IMR-90 (cell line): ENCODE results near the gene SEZ6L2. TPM values are rescaled to one million over a fixed set of nuclear protein-coding genes. Genes with fewer than 3 reads are reported as not detected.

ENCODE experiments used
- ATAC-seq: fragments of 200-7000 bp; cut with Tn5 transposase; 2 replicates; pipeline ENCODE4 v1.9.1; 2020; ENCODE audit warnings: low read depth, mild to moderate bottlenecking, moderate library complexity
- BruUV-seq: library from RNA; stranded (reverse); fragments of 400-500 nt; replicated peaks from 2 replicates; lab custom pipeline; 2021; lab: Mats Ljungman, UMichigan
- CTCF ChIA-PET: fragments of 300-600 bp; formaldehyde crosslinking; extraction: SDS; loops from one replicate; lab custom pipeline; 2021; ENCODE audit warnings: antibody characterized with exemption; lab: Yijun Ruan, JAX
- POLR2A ChIA-PET: fragments of 300-600 bp; sonication (Branson Sonifier 250); formaldehyde crosslinking; loops from one replicate; lab custom pipeline; 2022; ENCODE audit warnings: antibody characterized with exemption; ENCODE audit not compliant: unreplicated experiment; lab: Charles Lee
- DNase-seq: peaks from one replicate; pipeline ENCODE4 v3.0.0; 2013
- H2AFZ ChIP-seq: replicated peaks from 2 replicates; pipeline ENCODE3; 2013; ENCODE audit warnings: low read length, mild to moderate bottlenecking; ENCODE audit not compliant: poor library complexity
- H2AK5ac ChIP-seq: 2 replicates; pipeline ENCODE4 v1.6.1; 2013; ENCODE audit warnings: low read depth, low read length, inconsistent platforms
- H2AK9ac ChIP-seq: replicated peaks from 2 replicates; pipeline ENCODE3; 2013; ENCODE audit warnings: mild to moderate bottlenecking, low read depth, low read length, moderate library complexity; ENCODE audit not compliant: poor library complexity
- H2BK120ac ChIP-seq: 2 replicates; pipeline ENCODE4 v1.6.1; 2013; ENCODE audit warnings: low read depth, low read length, inconsistent platforms
- H2BK15ac ChIP-seq: 3 replicates; pipeline ENCODE4 v1.6.1; 2013; ENCODE audit warnings: low read depth, low read length, inconsistent platforms
- H2BK20ac ChIP-seq: 2 replicates; pipeline ENCODE4 v1.6.1; 2013; ENCODE audit warnings: low read depth, mild to moderate bottlenecking, inconsistent platforms, low read length, moderate library complexity
- H2BK5ac ChIP-seq: 2 replicates; pipeline ENCODE4 v1.6.1; 2013; ENCODE audit warnings: mild to moderate bottlenecking, low read depth, low read length, inconsistent platforms; ENCODE audit not compliant: poor library complexity, severe bottlenecking
- H3K14ac ChIP-seq: replicated peaks from 2 replicates; pipeline ENCODE4 v1.6.1; 2013; ENCODE audit warnings: low read depth, low read length, inconsistent platforms
- H3K18ac ChIP-seq: 2 replicates; pipeline ENCODE4 v1.6.1; 2013; ENCODE audit warnings: low read depth, low read length, control low read depth
- H3K23ac ChIP-seq: 2 replicates; pipeline ENCODE4 v1.6.1; 2013; ENCODE audit warnings: low read depth, low read length, inconsistent platforms
- H3K27ac ChIP-seq: 2 replicates; pipeline ENCODE4 v1.5.1; 2013; ENCODE audit warnings: mild to moderate bottlenecking, control low read depth, low read length; ENCODE audit not compliant: insufficient read depth
- H3K27me3 ChIP-seq: 2 replicates; pipeline ENCODE4 v1.6.1; 2013; ENCODE audit warnings: low read length; ENCODE audit not compliant: control insufficient read depth, insufficient read depth
- H3K36me3 ChIP-seq: 2 replicates; pipeline ENCODE4 v1.6.1; 2013; ENCODE audit warnings: low read length, mixed read lengths; ENCODE audit not compliant: control insufficient read depth, insufficient read depth
- H3K4ac ChIP-seq: 2 replicates; pipeline ENCODE4 v1.6.1; 2013; ENCODE audit warnings: low read depth, low read length, inconsistent platforms
- H3K4me1 ChIP-seq: 2 replicates; pipeline ENCODE4 v1.6.1; 2013; ENCODE audit warnings: low read length, mixed read lengths; ENCODE audit not compliant: control insufficient read depth, insufficient read depth
- H3K4me2 ChIP-seq: 2 replicates; pipeline ENCODE4 v1.6.1; 2013; ENCODE audit warnings: low read depth, mild to moderate bottlenecking, control low read depth, low read length, moderate library complexity
- H3K4me3 ChIP-seq: 2 replicates; pipeline ENCODE4 v1.5.1; 2013; ENCODE audit warnings: low read depth, mild to moderate bottlenecking, control low read depth, low read length, moderate library complexity; ENCODE audit not compliant: insufficient read depth
- H3K56ac ChIP-seq: 2 replicates; pipeline ENCODE4 v1.6.1; 2013; ENCODE audit warnings: low read length, inconsistent platforms; ENCODE audit not compliant: insufficient read depth; ENCODE audit errors: extremely low read depth
- H3K79me1 ChIP-seq, 2 experiments: 2 replicates each; pipeline ENCODE4 v1.6.1; 2013; ENCODE audit warnings: low read length in 2 of 2, inconsistent platforms in 1 of 2, low read depth in 1 of 2
- H3K9ac ChIP-seq: 2 replicates; pipeline ENCODE4 v1.6.1; 2013; ENCODE audit warnings: low read depth, low read length, control low read depth
- H3K9me1 ChIP-seq: 2 replicates; pipeline ENCODE4 v1.6.1; 2013; ENCODE audit warnings: low read length, inconsistent platforms; ENCODE audit not compliant: insufficient read depth
- H3K9me3 ChIP-seq: 2 replicates; pipeline ENCODE4 v1.6.1; 2013; ENCODE audit warnings: low read length; ENCODE audit not compliant: control insufficient read depth, insufficient read depth
- H4K20me1 ChIP-seq: 2 replicates; pipeline ENCODE4 v1.6.1; 2013; ENCODE audit warnings: low read length, inconsistent platforms; ENCODE audit not compliant: insufficient read depth
- H4K5ac ChIP-seq: 2 replicates; pipeline ENCODE4 v1.6.1; 2013; ENCODE audit warnings: mild to moderate bottlenecking, low read depth, low read length, control low read depth
- H4K8ac ChIP-seq, 2 experiments: 2 replicates each; pipeline ENCODE4 v1.6.1; 2013; ENCODE audit warnings: low read depth in 2 of 2, low read length in 2 of 2, control low read depth in 1 of 2, inconsistent platforms in 1 of 2
- H4K91ac ChIP-seq: 2 replicates; pipeline ENCODE4 v1.6.1; 2013; ENCODE audit warnings: low read depth, low read length, inconsistent platforms; ENCODE audit not compliant: insufficient read depth
- CEBPB ChIP-seq: IDR thresholded peaks from 2 replicates; pipeline ENCODE4 v1.6.1; 2012; ENCODE audit warnings: low read depth, low read length, improper control_type of control experiment
- CTCF ChIP-seq: conservative IDR thresholded peaks from 2 replicates; pipeline ENCODE4 v1.5.1; 2012; ENCODE audit warnings: mild to moderate bottlenecking, low read depth, low read length, improper control_type of control experiment
- FOS ChIP-seq: fragments of 150-350 bp; IDR thresholded peaks from 2 replicates; pipeline ENCODE4 v1.6.1; 2016; ENCODE audit warnings: low read depth, low read length
- MAFK ChIP-seq: IDR thresholded peaks from 2 replicates; pipeline ENCODE4 v1.6.1; 2012; ENCODE audit warnings: low read depth, low read length, improper control_type of control experiment
- MAZ ChIP-seq: IDR thresholded peaks from 2 replicates; pipeline ENCODE4 v1.6.1; 2012; ENCODE audit warnings: low read depth, mild to moderate bottlenecking, low read length, improper control_type of control experiment, moderate library complexity, borderline replicate concordance
- RAD21 ChIP-seq: IDR thresholded peaks from 2 replicates; pipeline ENCODE4 v1.6.1; 2012; ENCODE audit warnings: low read length, improper control_type of control experiment
- RCOR1 ChIP-seq: IDR thresholded peaks from 2 replicates; pipeline ENCODE4 v1.6.1; 2012; ENCODE audit warnings: mild to moderate bottlenecking, low read length, improper control_type of control experiment; ENCODE audit not compliant: insufficient replicate concordance
- SMC3 ChIP-seq: fragments of 150-350 bp; IDR thresholded peaks from 2 replicates; pipeline ENCODE4 v1.6.1; 2016; ENCODE audit warnings: low read depth, mild to moderate bottlenecking, antibody characterized with exemption, low read length, moderate library complexity
- WGBS, 2 experiments: methylation state at CpG; one replicate each; pipeline versions ENCODE4 v1.1.5 to v1.1.7; 2013; ENCODE audit warnings: missing lambda C conversion rate in 2 of 2; ENCODE audit not compliant: insufficient read length in 1 of 2; ENCODE audit errors: extremely low coverage in 2 of 2; 5-methylcytosine and 5-hydroxymethylcytosine counted together
- dilution Hi-C: fragments of 300-500 bp; cut with HindIII; formaldehyde crosslinking; loops from one replicate; pipeline ENCODE4 v1.14.3; 2018; ENCODE audit warnings: low sequenced_read_pairs; ENCODE audit not compliant: unreplicated experiment
- in situ Hi-C: fragments of 300-500 bp; cut with MboI; formaldehyde crosslinking; loops from 3 replicates; pipeline ENCODE4 v1.14.3; 2019; ENCODE audit warnings: low sequenced_read_pairs, inconsistent platforms, mixed read lengths
- intact Hi-C: fragments of 100-400 bp; cut with micrococcal nuclease; formaldehyde crosslinking; loops from 2 replicates; pipeline ENCODE4 v1.10.0; 2022
- polyA plus RNA-seq, 3 experiments: library from polyadenylated mRNA; depleted of rRNA; stranded (reverse); fragments of >200 nt; gene quantifications; 2 replicates each; pipeline ENCODE4 v1.2.3, GENCODE V29; 2012; ENCODE audit warnings: low replicate concordance in 1 of 3
- total RNA-seq: library from RNA; depleted of rRNA; stranded (reverse); fragments of >200 nt; gene quantifications from 2 replicates; pipeline ENCODE4 v1.2.3, GENCODE V29; 2012
- TF ChIP-seq, protein P1 (sequence below): fragments of 150-350 bp; IDR thresholded peaks from 2 replicates; pipeline ENCODE4 v1.6.1; 2017; ENCODE audit warnings: mild to moderate bottlenecking, antibody characterized with exemption, low read length, low read depth

SEZ6L2 gene
- total and polyA plus RNA-seq, 2 of the 4 experiments (the other 2 are of a cell fraction): 0.72 to 10.5 TPM

DNA sequence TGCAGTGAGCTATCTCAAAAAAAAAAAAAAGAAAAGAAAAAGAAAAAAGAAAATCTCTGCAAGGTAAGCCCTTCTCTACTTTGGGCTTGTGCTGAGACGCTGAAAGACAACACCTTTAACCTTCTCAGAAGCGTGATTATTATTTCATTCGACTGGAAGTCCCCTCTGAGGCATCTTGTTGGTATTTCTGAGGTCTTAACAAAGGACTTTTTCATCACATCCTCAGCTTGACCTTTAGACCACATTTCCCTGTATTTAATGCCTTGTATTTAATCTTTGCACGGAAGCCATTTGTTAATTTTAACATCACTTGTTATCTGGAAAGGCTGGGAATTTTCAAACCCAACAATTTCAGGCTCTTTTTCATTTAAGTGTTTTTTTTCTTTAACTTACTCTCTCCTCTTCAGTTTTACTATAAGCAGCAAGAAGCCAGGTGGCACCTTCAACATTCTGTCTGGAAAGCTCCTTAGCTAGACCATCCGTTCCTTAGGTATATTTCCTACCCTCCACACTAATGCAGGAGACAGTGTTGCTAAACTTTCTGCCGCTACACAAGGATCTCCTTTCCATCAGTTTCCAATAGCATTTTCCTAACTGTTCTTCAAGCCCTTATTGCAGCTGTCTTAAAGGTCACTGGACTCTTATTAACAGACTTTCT is 16.4 kb upstream of the SEZ6L2 start:
- no peak overlapping the region for H2AK5ac ChIP-seq
- H3K79me1 ChIP-seq: peaks cover 10 to 29% of the 10 kb centered on the region in 2 experiments; a peak in 3 of 4 replicates
- no peak overlapping the region for H3K18ac ChIP-seq
- intact Hi-C loops (no loop called here), in situ Hi-C loops (no loop called here), dilution Hi-C loops (no loop called here)
- POLR2A ChIA-PET: interaction anchor here (0.6 to 0.9 kb wide), 2 partner anchors 10 to 15 kb away, joined by 8 to 9 read pairs; partner anchors contain the start of gene ASPHD1
- no peak overlapping the region for H3K9ac ChIP-seq
- H2BK15ac ChIP-seq: no peak overlapping the region
- H2AK9ac ChIP-seq: no peak overlapping the region
- no peaks in the 10 kb centered on the region for H3K27me3 ChIP-seq
- ATAC-seq (no peak; the same call in 1 of the 2 replicates), DNase-seq (peak; percentile 70)
- no peak overlapping the region for H3K14ac ChIP-seq
- TF ChIP-seq RAD21 (no peak), SMC3 (no peak), FOS (no peak), CTCF (no peak), MAZ (no peak), MAFK (no peak), RCOR1 (no peak), CEBPB (no peak)
- TF ChIP-seq, protein P1, sequence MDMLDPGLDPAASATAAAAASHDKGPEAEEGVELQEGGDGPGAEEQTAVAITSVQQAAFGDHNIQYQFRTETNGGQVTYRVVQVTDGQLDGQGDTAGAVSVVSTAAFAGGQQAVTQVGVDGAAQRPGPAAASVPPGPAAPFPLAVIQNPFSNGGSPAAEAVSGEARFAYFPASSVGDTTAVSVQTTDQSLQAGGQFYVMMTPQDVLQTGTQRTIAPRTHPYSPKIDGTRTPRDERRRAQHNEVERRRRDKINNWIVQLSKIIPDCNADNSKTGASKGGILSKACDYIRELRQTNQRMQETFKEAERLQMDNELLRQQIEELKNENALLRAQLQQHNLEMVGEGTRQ: no peak
- CTCF ChIA-PET: interaction anchor here (0.5 to 1.4 kb wide), 2 partner anchors 28 to 79 kb away, joined by 5 to 8 read pairs; no protein-coding TSS in a partner anchor
- no peak overlapping the region for H3K4me3 ChIP-seq
- peaks cover 15% of the 10 kb centered on the region; the same call in 1 of the 2 replicates for H3K9me1 ChIP-seq
- H2AFZ ChIP-seq: no peak overlapping the region
- no peaks in the 10 kb centered on the region; the same call in none of the 2 replicates for H3K4me1 ChIP-seq
- no peaks in the 10 kb centered on the region for H3K9me3 ChIP-seq
- peaks cover 19% of the 10 kb centered on the region for H3K36me3 ChIP-seq
- no peak overlapping the region for H4K91ac ChIP-seq
- H2BK20ac ChIP-seq: no peak overlapping the region
- peaks cover 2% of the 10 kb centered on the region; the same call in 1 of the 2 replicates for H4K20me1 ChIP-seq
- no peak overlapping the region for H2BK5ac ChIP-seq
- H4K5ac ChIP-seq: no peak overlapping the region
- no peak overlapping the region for H3K27ac ChIP-seq
- H3K23ac ChIP-seq: no peak overlapping the region
- BruUV-seq: no TSS peak
- WGBS, 2 experiments: 90% methylated on average over 2 of the region's 6 CpGs; no CpG with 5 or more reads in 1 of the 2 experiments
- H3K4me2 ChIP-seq: no peak overlapping the region
- H3K4ac ChIP-seq: no peak overlapping the region
- no peak overlapping the region for H2BK120ac ChIP-seq
- no peak overlapping the region for H4K8ac ChIP-seq
- no peak overlapping the region for H3K56ac ChIP-seq
